K562 (cell line): ENCODE measurements around the gene HOXC12.

Experiments used
- KAT7 ChIP-seq: sonication (generic); formaldehyde crosslinking; IDR thresholded peaks from 2 replicates; pipeline ENCODE4 v1.8.0; 2022; ENCODE audit warnings: missing genetic modification reagents, mild to moderate bottlenecking, borderline replicate concordance
- MED1 ChIP-seq: sonication (generic); formaldehyde crosslinking; IDR thresholded peaks from 2 replicates; pipeline ENCODE4 v1.8.1; 2023; ENCODE audit warnings: missing genetic modification reagents, borderline replicate concordance
- PHTF2 ChIP-seq: fragments of 250-450 bp; sonication (Bioruptor Pico); IDR thresholded peaks from 2 replicates; pipeline ENCODE4 v1.5.0; 2021; ENCODE audit warnings: mild to moderate bottlenecking
- POLR2A ChIP-seq: fragments of 450-650 bp; conservative IDR thresholded peaks from 2 replicates; pipeline ENCODE4 v1.6.1; 2016
- SREBF2 ChIP-seq: sonication (generic); formaldehyde crosslinking; IDR thresholded peaks from 2 replicates; pipeline ENCODE4 v1.4.0; 2020; ENCODE audit warnings: mild to moderate bottlenecking, missing genetic modification reagents
- TAF1 ChIP-seq: IDR thresholded peaks from 2 replicates; pipeline ENCODE4 v1.6.1; 2011; ENCODE audit warnings: mild to moderate bottlenecking, low read length, moderate library complexity; ENCODE audit not compliant: insufficient read depth, control insufficient read depth, severe bottlenecking; ENCODE audit errors: extremely low read depth
- ZBTB1 ChIP-seq: sonication (generic); formaldehyde crosslinking; IDR thresholded peaks from 2 replicates; pipeline ENCODE4 v1.8.1; 2023; ENCODE audit warnings: missing genetic modification reagents, low read depth, mild to moderate bottlenecking, borderline replicate concordance
- ZNF184 ChIP-seq: sonication (generic); formaldehyde crosslinking; IDR thresholded peaks from 2 replicates; pipeline ENCODE4 v1.5.0; 2020; ENCODE audit warnings: missing genetic modification reagents
- TF ChIP-seq, protein P1 (sequence below): fragments of 450-650 bp; conservative IDR thresholded peaks from 2 replicates; pipeline ENCODE4 v1.6.1; 2016; ENCODE audit warnings: missing genetic modification characterization, low read depth, mild to moderate bottlenecking, control low read depth, missing compliant biosample characterization
- TF ChIP-seq, protein P2 (sequence below), 2 experiments: fragments of 450-650 bp; IDR thresholded peaks; 2 replicates each; pipeline ENCODE4 v1.6.1; 2016
- TF ChIP-seq, protein P3 (sequence below), 2 experiments: fragments of 450-650 bp; conservative IDR thresholded peaks; 2 replicates each; pipeline ENCODE4 v1.6.1; 2017; ENCODE audit warnings: mild to moderate bottlenecking in 2 of 2, moderate library complexity in 2 of 2

DNA sequence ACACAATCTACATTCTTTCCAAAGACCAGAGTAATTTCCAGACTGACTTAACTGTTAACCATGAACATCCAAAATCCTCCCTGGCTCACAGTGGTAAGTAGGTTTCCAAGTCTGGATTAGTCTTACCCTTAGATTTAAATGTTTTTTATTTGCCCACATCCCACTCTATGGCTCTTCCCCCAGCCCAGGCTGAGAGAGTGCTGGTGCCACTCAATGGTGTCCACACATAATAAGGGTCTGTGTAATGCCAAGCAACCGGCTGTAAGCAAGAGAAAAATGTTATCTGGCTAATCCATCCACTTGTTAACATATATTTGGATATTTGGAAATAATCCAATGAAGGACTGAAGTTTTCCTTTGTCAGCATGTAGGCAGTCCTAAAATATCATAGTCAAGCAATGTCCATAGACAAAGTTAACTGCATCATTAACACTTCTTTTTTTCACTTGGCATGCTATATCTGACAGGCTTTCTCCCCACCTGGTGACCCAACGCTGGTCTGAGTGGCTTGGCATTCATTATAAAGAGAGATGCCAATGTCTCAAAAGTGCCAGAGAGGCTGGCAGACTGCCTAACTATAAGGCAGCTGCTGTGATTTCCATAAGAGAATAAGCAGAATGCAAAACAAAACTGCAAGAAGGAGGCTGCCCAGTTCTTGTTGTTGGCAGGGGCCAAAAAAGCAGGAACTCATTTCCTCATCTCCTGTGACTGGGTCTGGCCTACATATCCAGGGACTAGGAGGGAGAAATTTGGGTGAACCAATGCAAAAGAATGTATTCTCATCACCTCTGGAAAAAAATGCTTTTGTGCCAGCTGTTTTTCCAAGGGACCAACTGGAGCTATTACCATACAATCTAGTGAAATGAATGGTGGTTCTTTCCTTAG, 29.9 kb upstream of the HOXC12 start:
- TF ChIP-seq, protein P1, sequence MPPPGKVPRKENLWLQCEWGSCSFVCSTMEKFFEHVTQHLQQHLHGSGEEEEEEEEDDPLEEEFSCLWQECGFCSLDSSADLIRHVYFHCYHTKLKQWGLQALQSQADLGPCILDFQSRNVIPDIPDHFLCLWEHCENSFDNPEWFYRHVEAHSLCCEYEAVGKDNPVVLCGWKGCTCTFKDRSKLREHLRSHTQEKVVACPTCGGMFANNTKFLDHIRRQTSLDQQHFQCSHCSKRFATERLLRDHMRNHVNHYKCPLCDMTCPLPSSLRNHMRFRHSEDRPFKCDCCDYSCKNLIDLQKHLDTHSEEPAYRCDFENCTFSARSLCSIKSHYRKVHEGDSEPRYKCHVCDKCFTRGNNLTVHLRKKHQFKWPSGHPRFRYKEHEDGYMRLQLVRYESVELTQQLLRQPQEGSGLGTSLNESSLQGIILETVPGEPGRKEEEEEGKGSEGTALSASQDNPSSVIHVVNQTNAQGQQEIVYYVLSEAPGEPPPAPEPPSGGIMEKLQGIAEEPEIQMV (tag), result no peak
- TF ChIP-seq PHTF2 (CRISPR knock-in tag), result no peak
- TF ChIP-seq, protein P2, sequence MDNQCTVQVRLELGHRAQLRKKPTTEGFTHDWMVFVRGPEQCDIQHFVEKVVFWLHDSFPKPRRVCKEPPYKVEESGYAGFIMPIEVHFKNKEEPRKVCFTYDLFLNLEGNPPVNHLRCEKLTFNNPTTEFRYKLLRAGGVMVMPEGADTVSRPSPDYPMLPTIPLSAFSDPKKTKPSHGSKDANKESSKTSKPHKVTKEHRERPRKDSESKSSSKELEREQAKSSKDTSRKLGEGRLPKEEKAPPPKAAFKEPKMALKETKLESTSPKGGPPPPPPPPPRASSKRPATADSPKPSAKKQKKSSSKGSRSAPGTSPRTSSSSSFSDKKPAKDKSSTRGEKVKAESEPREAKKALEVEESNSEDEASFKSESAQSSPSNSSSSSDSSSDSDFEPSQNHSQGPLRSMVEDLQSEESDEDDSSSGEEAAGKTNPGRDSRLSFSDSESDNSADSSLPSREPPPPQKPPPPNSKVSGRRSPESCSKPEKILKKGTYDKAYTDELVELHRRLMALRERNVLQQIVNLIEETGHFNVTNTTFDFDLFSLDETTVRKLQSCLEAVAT (IDR thresholded peaks at IDR 0.05), result no peak
- no peak for TF ChIP-seq ZNF184 (CRISPR knock-in tag)
- TF ChIP-seq ZBTB1 (CRISPR knock-in tag), result no peak
- TF ChIP-seq TAF1, result no peak
- no peak for TF ChIP-seq SREBF2 (CRISPR knock-in tag)
- no peak for TF ChIP-seq POLR2A
- TF ChIP-seq, protein P3, sequence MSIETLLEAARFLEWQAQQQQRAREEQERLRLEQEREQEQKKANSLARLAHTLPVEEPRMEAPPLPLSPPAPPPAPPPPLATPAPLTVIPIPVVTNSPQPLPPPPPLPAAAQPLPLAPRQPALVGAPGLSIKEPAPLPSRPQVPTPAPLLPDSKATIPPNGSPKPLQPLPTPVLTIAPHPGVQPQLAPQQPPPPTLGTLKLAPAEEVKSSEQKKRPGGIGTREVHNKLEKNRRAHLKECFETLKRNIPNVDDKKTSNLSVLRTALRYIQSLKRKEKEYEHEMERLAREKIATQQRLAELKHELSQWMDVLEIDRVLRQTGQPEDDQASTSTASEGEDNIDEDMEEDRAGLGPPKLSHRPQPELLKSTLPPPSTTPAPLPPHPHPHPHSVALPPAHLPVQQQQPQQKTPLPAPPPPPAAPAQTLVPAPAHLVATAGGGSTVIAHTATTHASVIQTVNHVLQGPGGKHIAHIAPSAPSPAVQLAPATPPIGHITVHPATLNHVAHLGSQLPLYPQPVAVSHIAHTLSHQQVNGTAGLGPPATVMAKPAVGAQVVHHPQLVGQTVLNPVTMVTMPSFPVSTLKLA (conservative IDR thresholded peaks at IDR 0.05), result no peak
- TF ChIP-seq MED1, result no peak
- no peak for TF ChIP-seq KAT7 (CRISPR knock-in tag)
